Activated T-cell treated with anti-CD3 and anti-CD28 coated beads, Interleukin-2, amount 50 U/mL, for 72 hours (primary cell): Measurements from ENCODE around the gene UBE2U. TPM values are rescaled to one million over a fixed set of nuclear protein-coding genes. Genes with fewer than 3 reads are reported as not detected.

Experiments used
- ATAC-seq, 2 donors: fragments of 150-1000 bp; cut with Tn5 transposase; replicated peaks in 1 of 2; 2 replicates each; pipeline ENCODE4 v1.10.0; 2021; ENCODE audit warnings: moderate library complexity in 2 of 2, mild to moderate bottlenecking in 1 of 2
- DNase-seq, 2 donors: peaks; one replicate each; pipeline ENCODE4 v3.0.0; 2021 to 2022; ENCODE audit warnings: mixed read lengths in 1 of 2
- H3K27ac Mint-ChIP-seq: one replicate; pipeline ENCODE4 v1.8.0; 2022; ENCODE audit warnings: mild to moderate bottlenecking, moderate library complexity, mixed read lengths
- H3K27me3 Mint-ChIP-seq: one replicate; pipeline ENCODE4 v1.8.0; 2022; ENCODE audit warnings: low read depth, mixed read lengths
- H3K36me3 Mint-ChIP-seq, 2 donors: one replicate each; pipeline ENCODE4 v1.8.0; 2022; ENCODE audit warnings: mixed read lengths in 2 of 2, mild to moderate bottlenecking in 1 of 2; ENCODE audit not compliant: insufficient read depth in 2 of 2
- H3K4me1 Mint-ChIP-seq: one replicate; pipeline ENCODE4 v1.8.0; 2022; ENCODE audit warnings: low read depth, mixed read lengths
- H3K4me3 Mint-ChIP-seq, 2 donors: one replicate each; pipeline ENCODE4 v1.8.0; 2022; ENCODE audit warnings: mild to moderate bottlenecking in 2 of 2, mixed read lengths in 2 of 2, moderate library complexity in 2 of 2
- H3K9me3 Mint-ChIP-seq, 2 donors: one replicate each; pipeline ENCODE4 v1.8.0; 2022; ENCODE audit warnings: mixed read lengths in 2 of 2
- total RNA-seq, 2 donors: library from RNA; stranded (reverse); gene quantifications; one replicate each; pipeline ENCODE4 v1.2.3, GENCODE V29; 2022

UBE2U gene
- total RNA-seq, 2 donors from 2014 or later = not detected

DNA sequence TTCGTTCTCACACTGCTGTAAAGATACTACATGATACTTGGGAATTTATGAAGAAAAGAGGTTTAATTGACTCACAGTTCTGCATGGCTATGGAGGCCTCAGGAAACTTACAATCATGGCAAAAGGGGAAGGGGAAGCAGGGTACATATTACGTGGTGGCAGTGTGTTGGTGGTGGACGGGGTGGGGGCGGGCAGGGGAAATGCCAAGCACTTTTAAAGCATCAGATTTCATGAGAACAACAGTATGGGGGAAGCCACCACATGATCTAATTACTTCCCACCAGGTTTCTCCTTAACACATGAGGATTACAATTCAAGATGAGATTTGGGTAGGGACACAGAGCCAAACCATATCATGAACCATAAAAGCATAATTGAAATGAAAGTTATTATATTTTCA, 88.5 kb downstream of the UBE2U start:
- Mint-ChIP-seq H3K27ac (no peak overlapping the region), H3K27me3 (peaks cover 7% of the 10 kb centered on the region), H3K36me3 (no peaks in the 10 kb centered on the region), H3K4me1 (no peaks in the 10 kb centered on the region), H3K9me3 (no peaks in the 10 kb centered on the region), H3K4me3 (no peak overlapping the region)
- DNase-seq (no peak), ATAC-seq (no peak)

DNA sequence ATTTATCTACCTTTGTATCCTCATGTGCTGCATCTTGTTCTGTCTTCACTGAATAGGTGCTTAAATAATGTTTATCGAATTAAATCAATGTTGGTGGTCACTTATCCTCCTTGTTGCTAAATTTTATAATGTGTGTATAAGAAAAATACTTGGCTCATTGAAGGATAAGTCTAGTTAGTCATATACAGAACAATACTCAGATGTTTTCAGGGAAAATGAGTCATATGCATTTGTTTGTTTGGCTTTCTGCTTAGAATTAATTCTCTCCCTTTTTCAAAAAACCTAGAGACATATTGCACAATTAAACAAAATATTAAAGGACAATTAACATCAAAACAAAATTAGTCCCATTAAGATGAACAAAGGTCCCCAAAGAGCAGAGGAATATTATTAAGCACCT, 89.0 kb downstream of the UBE2U start:
- no peaks in the 10 kb centered on the region for H3K4me1 Mint-ChIP-seq
- peaks cover 0 to 2% of the 10 kb centered on the region in 2 donors for H3K36me3 Mint-ChIP-seq
- H3K4me3 Mint-ChIP-seq = no peak overlapping the region
- peaks cover 7% of the 10 kb centered on the region for H3K27me3 Mint-ChIP-seq
- ATAC-seq (no peak), DNase-seq (no peak)
- no peaks in the 10 kb centered on the region for H3K9me3 Mint-ChIP-seq
- H3K27ac Mint-ChIP-seq = no peak overlapping the region

GRCh38 chr1:64293820-64294219, 90.4 kb downstream of the UBE2U start:
- Mint-ChIP-seq H3K9me3 (no peaks in the 10 kb centered on the region), H3K4me1 (no peaks in the 10 kb centered on the region), H3K4me3 (no peak overlapping the region), H3K36me3 (peaks cover 0 to 2% of the 10 kb centered on the region in 2 donors), H3K27ac (no peak overlapping the region), H3K27me3 (peaks cover 7% of the 10 kb centered on the region)
- DNase-seq (no peak), ATAC-seq (no peak)

DNA sequence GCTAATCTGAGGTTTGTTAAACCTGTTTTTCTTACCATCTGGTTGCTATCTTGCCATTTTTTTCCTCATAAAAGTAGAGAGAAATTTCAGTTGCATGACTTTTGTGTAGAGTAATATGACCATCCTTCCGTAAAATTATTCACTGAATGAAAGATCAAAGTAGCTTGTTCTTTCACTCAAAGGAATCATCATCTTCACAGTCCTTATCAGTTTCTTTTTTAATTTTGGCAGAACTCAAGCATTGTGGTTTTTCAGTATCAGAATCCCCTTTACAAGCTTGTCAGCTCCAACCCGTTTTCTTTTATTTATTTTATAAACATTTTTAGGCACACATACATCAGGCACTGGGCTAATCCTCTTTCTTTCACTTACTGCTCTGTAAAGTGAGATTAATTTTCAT, 91.7 kb downstream of the UBE2U start:
- ATAC-seq (no peak), DNase-seq (no peak)
- no peak overlapping the region for H3K27ac Mint-ChIP-seq
- H3K9me3 Mint-ChIP-seq = no peaks in the 10 kb centered on the region
- H3K27me3 Mint-ChIP-seq = peaks cover 11% of the 10 kb centered on the region
- peaks cover 0 to 2% of the 10 kb centered on the region in 2 donors for H3K36me3 Mint-ChIP-seq
- no peak overlapping the region for H3K4me3 Mint-ChIP-seq
- no peaks in the 10 kb centered on the region for H3K4me1 Mint-ChIP-seq

GRCh38 chr1:64295561-64295960, 92.1 kb downstream of the UBE2U start:
- Mint-ChIP-seq H3K4me3 (no peak overlapping the region), H3K9me3 (no peaks in the 10 kb centered on the region), H3K27ac (no peak overlapping the region), H3K4me1 (no peaks in the 10 kb centered on the region), H3K27me3 (peaks cover 11% of the 10 kb centered on the region), H3K36me3 (peaks cover 0 to 2% of the 10 kb centered on the region in 2 donors)
- ATAC-seq (no peak), DNase-seq (no peak)

GRCh38 chr1:64296459-64296858, 93.0 kb downstream of the UBE2U start:
- H3K9me3 Mint-ChIP-seq = no peaks in the 10 kb centered on the region
- H3K4me3 Mint-ChIP-seq = no peak overlapping the region
- H3K27me3 Mint-ChIP-seq = peaks cover 11% of the 10 kb centered on the region
- no peak overlapping the region for H3K27ac Mint-ChIP-seq
- H3K4me1 Mint-ChIP-seq = no peaks in the 10 kb centered on the region
- DNase-seq (no peak), ATAC-seq (no peak)
- peaks cover 0 to 2% of the 10 kb centered on the region in 2 donors for H3K36me3 Mint-ChIP-seq

GRCh38 chr1:64302194-64302593, 98.8 kb downstream of the UBE2U start:
- ATAC-seq = no peak
- H3K27ac Mint-ChIP-seq = no peak overlapping the region
- H3K36me3 Mint-ChIP-seq = peaks cover 0 to under 1% of the 10 kb centered on the region in 2 donors

DNA sequence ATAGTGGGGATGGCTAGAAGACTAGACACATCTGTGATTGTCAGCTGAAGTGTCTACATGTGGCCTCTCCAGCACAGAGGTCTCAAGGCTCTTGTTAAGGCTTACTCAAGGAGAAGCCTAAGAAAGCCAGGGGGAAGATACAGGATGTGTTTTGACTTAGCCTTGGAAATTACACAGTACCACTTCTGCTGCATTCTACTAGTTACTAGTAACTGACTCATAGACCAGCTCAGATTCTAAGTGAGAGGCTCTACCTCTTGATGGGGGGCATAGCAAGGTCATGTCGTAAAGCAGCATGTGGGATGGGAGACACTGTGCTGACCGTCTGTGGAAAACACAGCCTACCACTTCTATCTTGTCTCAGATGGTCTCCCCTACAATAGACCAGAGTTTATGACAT, 99.5 kb downstream of the UBE2U start:
- no peak for DNase-seq
- no peak overlapping the region for H3K4me3 Mint-ChIP-seq
- H3K9me3 Mint-ChIP-seq = no peaks in the 10 kb centered on the region
- peaks cover 11% of the 10 kb centered on the region for H3K27me3 Mint-ChIP-seq
- no peaks in the 10 kb centered on the region for H3K4me1 Mint-ChIP-seq
- ATAC-seq = no peak
- H3K27ac Mint-ChIP-seq = no peak overlapping the region
- no peaks in the 10 kb centered on the region for H3K36me3 Mint-ChIP-seq

More at GRCh38 chr1:64302194-64302593, 98.8 kb downstream of the UBE2U start:
- peaks cover 11% of the 10 kb centered on the region for H3K27me3 Mint-ChIP-seq
- H3K9me3 Mint-ChIP-seq = no peaks in the 10 kb centered on the region
- DNase-seq = no peak
- no peak overlapping the region for H3K4me3 Mint-ChIP-seq
- H3K4me1 Mint-ChIP-seq = no peaks in the 10 kb centered on the region

DNA sequence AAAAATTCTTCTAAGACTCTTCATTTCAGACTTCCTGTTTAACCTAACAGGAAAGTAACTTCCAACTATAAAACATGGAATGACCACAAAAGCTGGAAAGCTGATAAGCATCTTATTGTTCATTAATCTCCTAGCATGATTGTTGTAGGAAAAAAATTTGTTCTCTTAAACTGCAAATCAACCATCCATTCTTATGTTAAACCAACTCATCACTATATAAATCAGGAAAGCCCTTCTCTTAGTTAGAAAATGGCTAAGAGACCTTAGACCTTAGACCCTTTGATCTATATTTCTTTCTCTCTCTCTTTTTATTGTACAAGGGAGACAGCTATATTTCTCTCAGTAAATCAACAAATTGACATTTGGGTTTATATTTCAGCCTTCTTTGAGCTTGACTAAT, 101.4 kb downstream of the UBE2U start:
- Mint-ChIP-seq H3K27ac (no peak overlapping the region), H3K9me3 (no peaks in the 10 kb centered on the region), H3K4me3 (no peak overlapping the region), H3K27me3 (peaks cover 3% of the 10 kb centered on the region), H3K36me3 (no peaks in the 10 kb centered on the region), H3K4me1 (no peaks in the 10 kb centered on the region)
- no peak for DNase-seq
- ATAC-seq = no peak

- Mint-ChIP-seq H3K4me3 (no peak overlapping the region), H3K27ac (no peak overlapping the region), H3K9me3 (no peaks in the 10 kb centered on the region), H3K27me3 (no peaks in the 10 kb centered on the region), H3K36me3 (no peaks in the 10 kb centered on the region), H3K4me1 (no peaks in the 10 kb centered on the region)
- DNase-seq (no peak), ATAC-seq (no peak)
These were observed 105.4 kb downstream of the UBE2U start for GRCh38 chr1:64308866-64309265.

GRCh38 chr1:64309431-64309831, 106.0 kb downstream of the UBE2U start:
- H3K4me1 Mint-ChIP-seq = no peaks in the 10 kb centered on the region
- DNase-seq = no peak
- no peak overlapping the region for H3K4me3 Mint-ChIP-seq
- no peaks in the 10 kb centered on the region for H3K27me3 Mint-ChIP-seq
- ATAC-seq = no peak
- H3K9me3 Mint-ChIP-seq = no peaks in the 10 kb centered on the region
- no peak overlapping the region for H3K27ac Mint-ChIP-seq
- H3K36me3 Mint-ChIP-seq = no peaks in the 10 kb centered on the region

- H3K27ac Mint-ChIP-seq = no peak overlapping the region
- no peaks in the 10 kb centered on the region for H3K9me3 Mint-ChIP-seq
- DNase-seq (no peak), ATAC-seq (no peak)
- no peak overlapping the region for H3K4me3 Mint-ChIP-seq
- H3K27me3 Mint-ChIP-seq = no peaks in the 10 kb centered on the region
- no peaks in the 10 kb centered on the region for H3K4me1 Mint-ChIP-seq
- no peaks in the 10 kb centered on the region for H3K36me3 Mint-ChIP-seq
These were observed 107.3 kb downstream of the UBE2U start for GRCh38 chr1:64310760-64311159.

GRCh38 chr1:64312431-64312830, 109.0 kb downstream of the UBE2U start:
- ATAC-seq (no peak), DNase-seq (no peak)
- Mint-ChIP-seq H3K36me3 (no peaks in the 10 kb centered on the region), H3K27me3 (no peaks in the 10 kb centered on the region), H3K9me3 (no peaks in the 10 kb centered on the region), H3K4me1 (no peaks in the 10 kb centered on the region), H3K4me3 (no peak overlapping the region), H3K27ac (no peak overlapping the region)

DNA sequence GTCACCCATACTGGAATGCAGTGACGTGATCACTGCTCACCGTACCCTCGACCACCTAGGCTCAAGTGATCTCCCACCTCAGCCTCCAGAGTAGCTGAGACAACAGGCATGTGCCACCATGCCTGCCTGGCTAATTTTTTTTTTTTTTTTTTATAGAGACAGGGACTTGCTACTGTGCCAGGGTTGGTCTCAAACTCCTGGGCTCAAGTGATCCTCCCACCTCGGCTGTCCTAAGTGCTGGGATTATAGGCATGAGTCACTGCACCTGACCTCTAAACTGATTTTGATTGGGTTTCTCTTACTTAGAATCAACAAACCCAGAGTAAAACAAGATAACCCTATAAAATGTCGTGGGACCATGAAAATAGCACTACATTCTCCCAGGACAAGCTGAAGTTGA, 112.0 kb downstream of the UBE2U start:
- H3K9me3 Mint-ChIP-seq = no peaks in the 10 kb centered on the region
- ATAC-seq = no peak
- DNase-seq = no peak
- H3K27me3 Mint-ChIP-seq = no peaks in the 10 kb centered on the region
- no peak overlapping the region for H3K27ac Mint-ChIP-seq
- H3K4me1 Mint-ChIP-seq = no peaks in the 10 kb centered on the region
- H3K4me3 Mint-ChIP-seq = no peak overlapping the region
- H3K36me3 Mint-ChIP-seq = no peaks in the 10 kb centered on the region
